Activated CD8-positive, alpha-beta memory T cell treated with anti-CD3 and anti-CD28 coated beads, Interleukin-2, amount 50 U/mL, for 1 hour (primary cell): Measurements from ENCODE around the gene HIPK3.
"Not testable (repeated sequence)": the region's sequence is repeated elsewhere in the genome, so short reads cannot be mapped to it uniquely, and the experiment has no call there.

Experiments
- DNase-seq: peaks from one replicate; pipeline ENCODE4 v3.0.0-alpha.2; 2020; ENCODE audit errors: extremely low read depth

The HIPK3 gene

DNA sequence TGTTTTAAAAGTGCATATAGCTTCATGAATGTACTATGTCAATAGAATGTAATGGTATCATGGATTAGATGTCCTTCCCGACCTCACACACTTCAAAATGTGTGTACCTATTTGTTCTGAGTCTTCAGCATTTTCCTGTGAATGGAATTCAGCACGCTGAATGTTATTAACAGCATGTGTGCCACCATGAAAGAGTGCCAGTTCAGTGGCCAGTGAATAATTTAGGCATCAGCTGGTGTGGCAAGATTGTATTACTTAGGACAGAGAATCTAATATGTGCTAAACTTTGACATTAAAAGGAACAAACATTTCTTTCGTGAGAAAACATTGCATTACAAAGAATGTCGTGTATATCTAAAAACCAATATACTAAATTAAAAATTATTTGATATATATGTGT is 46.4 kb downstream of the HIPK3 start:
- no peak for DNase-seq

DNA sequence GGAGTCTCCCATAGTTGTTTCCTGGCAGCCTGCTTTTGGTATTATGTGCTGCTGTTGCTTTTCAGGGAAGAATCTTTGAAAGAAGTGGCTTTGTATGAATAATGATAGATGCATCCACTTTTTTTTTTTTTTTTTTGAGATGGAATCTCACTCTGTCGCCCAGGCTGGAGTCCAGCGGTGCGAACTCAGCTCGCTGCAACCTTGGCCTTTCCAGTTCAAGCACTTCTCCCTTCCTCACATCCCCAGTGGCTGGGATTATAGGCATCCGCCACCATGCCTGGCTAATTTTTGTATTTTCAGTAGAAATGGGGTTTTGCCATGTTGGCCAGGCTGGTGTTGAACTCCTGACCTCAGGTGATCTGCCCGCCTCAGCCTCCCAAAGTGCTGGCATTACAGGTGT is 49.6 kb downstream of the HIPK3 start:
- DNase-seq: not testable (repeated sequence)

DNA sequence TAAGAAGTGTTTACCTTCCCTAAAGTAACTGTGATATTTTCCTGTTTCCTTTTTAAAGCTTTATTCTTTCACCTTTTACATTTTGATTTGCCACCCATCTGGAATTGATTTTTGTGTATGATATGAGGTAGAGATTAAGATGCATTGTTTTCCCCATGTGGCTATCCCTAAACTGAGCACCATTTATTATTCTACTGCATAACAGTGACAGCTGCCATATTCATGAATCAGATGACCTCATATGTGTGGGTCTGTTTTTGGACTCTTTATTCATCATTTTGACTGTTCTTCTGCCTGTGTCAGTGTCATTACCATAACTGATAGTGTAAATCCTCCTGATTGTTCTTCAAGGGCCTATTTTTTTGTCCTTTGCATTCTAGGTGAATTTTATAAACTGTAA is 50.8 kb downstream of the HIPK3 start:
- DNase-seq: no peak

- DNase-seq: no peak
Observed at GRCh38 chr11:33309118-33309517, 51.9 kb downstream of the HIPK3 start.

DNA sequence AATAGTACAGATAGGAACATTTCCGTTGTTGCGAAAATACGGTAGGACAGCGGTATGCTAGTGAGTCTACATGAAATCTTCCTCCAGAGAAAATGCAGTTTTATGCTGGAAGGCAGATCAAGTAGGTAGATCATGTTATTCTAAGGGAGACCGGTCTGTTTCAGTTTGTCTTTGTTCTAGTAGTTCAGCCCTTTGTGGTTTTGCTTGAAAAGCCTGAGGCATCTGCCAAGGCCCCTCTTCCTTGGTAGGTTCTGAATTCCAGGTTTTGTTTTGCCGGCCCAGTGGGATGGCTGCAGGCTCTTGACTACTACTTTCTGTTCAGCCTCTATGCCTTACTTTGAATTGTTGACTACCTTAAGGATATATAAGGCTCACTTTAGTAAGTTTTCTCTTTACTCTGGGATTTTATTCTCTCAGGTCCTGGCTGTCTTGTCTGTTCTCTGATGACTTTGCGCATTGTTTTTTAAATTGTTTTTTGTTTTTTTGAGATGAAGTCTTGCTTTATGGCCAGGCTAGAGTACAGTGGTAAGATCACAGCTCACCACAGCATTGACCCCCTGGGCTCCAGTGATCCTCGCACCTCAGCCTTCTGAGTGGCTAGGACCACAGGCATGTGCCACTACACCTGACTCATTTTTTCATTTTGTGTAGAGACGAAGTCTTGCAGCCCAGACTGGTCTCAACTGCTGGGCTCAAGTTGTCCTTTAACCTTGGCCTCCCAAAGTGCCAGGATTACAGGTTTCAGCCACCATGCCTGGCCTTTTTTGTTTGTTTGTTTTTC is 53.7 kb downstream of the HIPK3 start:
- DNase-seq: no peak

DNA sequence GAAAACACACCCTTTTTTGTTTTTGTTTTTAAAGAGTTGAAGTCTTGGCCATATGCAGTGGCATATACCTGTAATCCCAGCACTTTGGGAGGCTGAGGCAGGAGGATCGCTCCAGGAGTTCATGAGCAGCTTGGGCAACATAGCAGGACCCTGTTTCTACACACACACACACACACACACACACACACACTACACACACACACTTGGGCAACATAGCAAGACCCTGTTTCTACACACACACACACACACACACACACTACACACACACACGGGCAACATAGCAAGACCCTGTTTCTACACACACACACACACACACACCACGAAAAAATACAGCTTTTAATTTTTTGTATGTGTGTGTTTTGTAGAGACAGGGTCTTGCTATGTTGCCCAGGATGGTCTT is 54.5 kb downstream of the HIPK3 start:
- no peak for DNase-seq

GRCh38 chr11:33315822-33316221 is 58.6 kb downstream of the HIPK3 start:
- no peak for DNase-seq

DNA sequence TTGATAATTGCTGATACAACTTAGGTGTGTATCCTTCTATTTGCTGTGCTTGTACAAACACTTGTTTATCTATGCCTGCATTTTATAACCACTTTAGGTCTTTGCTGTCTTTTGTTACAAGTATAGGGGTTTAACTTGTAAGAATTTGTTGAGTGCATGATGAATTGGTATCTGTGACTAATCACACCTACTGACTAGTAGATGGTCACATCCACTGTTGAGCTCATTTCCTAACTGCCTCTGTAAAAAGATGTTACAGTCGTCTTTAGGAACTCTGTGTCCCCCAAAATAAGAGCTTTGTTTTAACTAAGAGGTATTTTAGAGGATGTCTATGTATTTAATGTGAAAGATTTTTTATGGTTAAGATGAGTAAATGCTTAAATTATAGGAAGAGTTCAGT is 60.5 kb downstream of the HIPK3 start:
- DNase-seq: no peak

- DNase-seq: no peak
Observed at GRCh38 chr11:33320016-33320813, 63.0 kb downstream of the HIPK3 start.

GRCh38 chr11:33320814-33321330 is 63.7 kb downstream of the HIPK3 start:
- no peak for DNase-seq

DNA sequence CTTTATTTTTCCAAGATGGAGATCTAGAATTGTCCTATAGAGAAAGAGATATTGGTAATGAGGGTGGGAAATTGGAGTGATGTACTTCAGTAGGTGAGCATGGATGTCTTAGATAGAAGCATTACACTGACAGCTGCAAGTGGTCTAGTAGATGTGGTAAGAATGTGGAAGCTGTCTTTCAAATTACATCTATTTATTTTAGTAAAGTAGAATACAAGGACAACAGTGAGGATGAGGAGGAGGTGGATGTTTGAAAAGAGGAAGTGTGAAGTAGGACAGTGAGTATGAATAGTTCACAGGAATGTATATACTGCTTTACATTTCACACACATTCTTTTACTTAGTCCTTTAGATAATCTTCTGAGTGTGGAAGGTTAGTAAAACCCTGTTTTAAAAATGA is 64.2 kb downstream of the HIPK3 start:
- no peak for DNase-seq

GRCh38 chr11:33323421-33323820 is 66.2 kb downstream of the HIPK3 start:
- no peak for DNase-seq

GRCh38 chr11:33324302-33324985 is 67.3 kb downstream of the HIPK3 start:
- no peak for DNase-seq

GRCh38 chr11:33325451-33325850 is 68.3 kb downstream of the HIPK3 start:
- no peak for DNase-seq

DNA sequence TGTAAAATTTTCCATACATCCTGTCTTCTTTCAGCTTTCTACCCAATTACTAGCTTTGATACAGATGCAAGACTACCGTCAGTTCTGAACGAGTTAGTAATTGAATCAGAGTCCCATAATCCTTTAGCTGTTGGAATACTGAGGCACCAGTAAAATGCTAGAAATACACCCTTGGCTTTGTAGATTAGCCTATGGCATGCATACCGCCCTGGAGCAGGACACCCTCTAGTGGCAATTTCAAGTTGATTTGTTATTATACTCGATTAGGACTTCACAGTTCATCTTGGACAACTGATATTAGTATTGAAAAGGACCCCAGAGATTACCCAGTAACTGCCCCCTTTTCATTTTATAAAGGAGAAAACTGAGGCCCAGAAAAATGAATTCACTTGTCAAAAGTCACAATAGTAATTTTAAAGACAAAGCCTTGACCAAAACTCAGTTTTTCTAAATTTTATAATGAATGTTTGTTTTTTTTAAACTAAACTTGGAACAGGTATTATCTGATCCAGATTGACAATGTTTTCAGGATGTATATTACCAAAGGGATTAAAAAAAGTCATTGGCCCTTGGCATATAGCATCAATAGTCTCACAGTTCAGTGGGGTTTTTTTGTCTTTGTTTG is 72.6 kb downstream of the HIPK3 start:
- peak; percentile 5 for DNase-seq

- DNase-seq: no peak
Observed at GRCh38 chr11:33333816-33334215, 76.6 kb downstream of the HIPK3 start.

- no peak for DNase-seq
Observed at GRCh38 chr11:33334627-33335026, 77.4 kb downstream of the HIPK3 start.

DNA sequence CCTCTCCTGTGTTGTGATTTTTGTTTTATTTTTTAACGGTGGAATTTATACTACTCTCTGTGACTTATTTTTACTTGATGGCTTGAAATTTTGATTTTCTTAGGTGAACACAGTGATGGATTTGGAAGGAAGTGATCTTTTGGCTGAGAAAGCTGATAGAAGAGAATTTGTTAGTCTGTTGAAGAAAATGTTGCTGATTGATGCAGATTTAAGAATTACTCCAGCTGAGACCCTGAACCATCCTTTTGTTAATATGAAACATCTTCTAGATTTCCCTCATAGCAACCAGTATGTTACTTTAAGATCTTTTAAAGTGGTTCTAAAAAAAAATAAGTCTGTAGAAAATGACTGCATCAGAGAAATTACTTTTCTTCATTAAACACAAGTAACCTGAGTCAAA is 82.1 kb downstream of the HIPK3 start:
- no peak for DNase-seq

DNA sequence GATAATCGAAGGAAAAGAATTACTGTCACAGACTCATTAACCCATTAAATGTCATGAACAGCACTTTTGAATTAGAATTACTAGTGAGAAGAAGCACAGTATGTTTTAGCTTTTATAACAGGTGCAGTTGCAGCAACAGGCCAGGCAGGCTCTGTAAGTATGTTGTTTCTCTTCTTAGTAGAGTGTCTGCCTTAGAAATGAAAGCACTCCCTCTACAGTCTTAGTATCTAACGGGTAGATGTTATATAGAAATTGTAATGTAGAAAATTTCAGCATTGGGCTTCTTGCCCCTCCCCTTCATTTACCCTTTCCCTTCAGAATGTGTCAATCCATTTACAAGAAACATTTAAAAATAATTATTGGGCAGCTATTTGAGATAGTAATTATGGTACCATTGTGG is 87.4 kb downstream of the HIPK3 start:
- DNase-seq: no peak

DNA sequence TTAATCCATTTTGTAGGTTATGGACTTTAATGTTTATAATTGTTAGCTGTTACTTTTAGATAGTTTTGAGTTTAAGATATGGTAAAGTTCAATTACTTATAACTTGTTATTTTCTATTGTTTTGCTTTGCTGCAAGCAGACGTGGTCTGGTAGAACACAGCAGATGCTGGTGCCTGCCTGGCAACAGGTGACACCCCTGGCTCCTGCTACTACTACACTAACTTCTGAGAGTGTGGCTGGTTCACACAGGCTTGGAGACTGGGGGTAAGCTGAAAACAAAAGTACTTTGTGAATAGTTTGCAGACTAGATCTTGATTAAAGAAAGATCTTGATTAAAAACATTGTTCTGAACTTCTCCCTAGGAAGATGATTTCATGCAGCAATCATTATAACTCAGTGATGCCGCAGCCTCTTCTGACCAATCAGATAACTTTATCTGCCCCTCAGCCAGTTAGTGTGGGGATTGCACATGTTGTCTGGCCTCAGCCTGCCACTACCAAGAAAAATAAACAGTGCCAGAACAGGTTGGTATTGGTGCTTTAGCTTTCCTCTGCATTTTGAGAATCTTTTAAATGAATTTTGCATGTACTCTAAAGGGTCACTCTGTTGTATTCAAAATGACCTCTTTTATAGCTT is 90.4 kb downstream of the HIPK3 start:
- no peak for DNase-seq

DNA sequence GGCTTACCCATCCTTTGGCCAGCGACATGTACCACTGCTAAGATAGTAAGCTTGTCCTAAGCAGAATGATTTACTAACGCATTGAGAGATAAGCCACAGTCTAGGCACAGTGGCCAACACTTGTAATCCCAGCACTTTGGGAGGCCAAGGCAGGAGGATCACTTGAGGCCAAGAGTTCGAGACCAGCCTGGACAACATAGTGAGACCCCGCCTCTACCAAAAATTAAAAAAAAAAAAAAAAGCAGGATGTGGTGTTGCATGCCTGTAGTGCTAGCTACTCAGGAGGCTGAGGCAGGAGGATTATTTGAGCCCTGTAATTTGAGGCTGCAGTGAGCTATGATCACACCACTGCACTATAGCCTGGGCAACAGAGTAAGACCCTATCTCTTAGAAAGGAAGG is 93.1 kb downstream of the HIPK3 start:
- DNase-seq: no peak
